Testis (tissue), 5 donors: ENCODE results near the gene CYP3A7. TPM values are rescaled to one million over a fixed set of nuclear protein-coding genes. Genes with fewer than 3 reads are reported as not detected.

ENCODE experiments used
- DNase-seq: peaks from one replicate; pipeline ENCODE4 v3.0.0-alpha.2; 2019
- H3K27ac ChIP-seq, 2 donors: fragments of 200-600 bp; sonication (generic); one replicate each; pipeline ENCODE4 v1.5.1; 2019
- H3K27me3 ChIP-seq: fragments of 200-600 bp; sonication (generic); one replicate; pipeline ENCODE4 v1.5.1; 2019
- H3K36me3 ChIP-seq: fragments of 200-600 bp; sonication (generic); one replicate; pipeline ENCODE4 v1.5.1; 2017; ENCODE audit warnings: low read depth; ENCODE audit errors: missing control alignments
- H3K4me1 ChIP-seq: fragments of 200-600 bp; sonication (generic); one replicate; pipeline ENCODE4 v1.5.1; 2019
- H3K4me3 ChIP-seq, 2 donors: fragments of 200-600 bp; sonication (generic); one replicate each; pipeline ENCODE4 v1.5.1; 2017 to 2019
- H3K9me3 ChIP-seq: fragments of 200-600 bp; sonication (generic); one replicate; pipeline ENCODE4 v1.5.1; 2017
- POLR2A ChIP-seq: fragments of 450-650 bp; IDR thresholded peaks from one replicate; pipeline ENCODE4 v1.6.1; 2017; ENCODE audit warnings: antibody characterized with exemption, mild to moderate bottlenecking, moderate library complexity
- WGBS, 2 donors: methylation state at CpG; one replicate each; pipeline ENCODE4 v1.1.5; 2018; 5-methylcytosine and 5-hydroxymethylcytosine counted together
- intact Hi-C: fragments of 100-400 bp; cut with DNase I; formaldehyde crosslinking; loops from one replicate; pipeline ENCODE4 v1.15.1; 2023; ENCODE audit warnings: low total_unique reads
- long read RNA-seq, 2 donors: transcript quantifications; one replicate each; lab custom pipeline, GENCODE V29; 2026
- polyA plus RNA-seq: library from polyadenylated mRNA; stranded (reverse); fragments of 350-450 nt; fragmentation: Illumina TruSeq; extraction: RNeasy Lipid Tissue Mini Kit (QIAGEN cat#74804); gene quantifications from one replicate; pipeline ENCODE4 v1.2.3, GENCODE V29; 2014; ENCODE audit warnings: low read depth, low replicate concordance; ENCODE audit not compliant: insufficient read depth
- total RNA-seq, 2 donors: library from RNA; depleted of rRNA; stranded (reverse); fragments of >200 nt; gene quantifications; one replicate each; pipeline ENCODE4 v1.2.3, GENCODE V29; 2016
- TF ChIP-seq, protein P1 (sequence below), 3 experiments: fragments of 450-650 bp in 2 of 3; fragments of 200-600 bp in 1 of 3; sonication (generic) in 1 of 3; IDR thresholded peaks; one replicate each; pipeline ENCODE4 v1.5.1; 2016 to 2019; ENCODE audit warnings: antibody characterized with exemption in 3 of 3, mild to moderate bottlenecking in 2 of 3, moderate library complexity in 1 of 3

The CYP3A7 gene
- total RNA-seq (not detected), polyA plus RNA-seq (not detected)
- long read RNA-seq, donor 1 = 0 reads
- long read RNA-seq, donor 2 = 0 reads

DNA sequence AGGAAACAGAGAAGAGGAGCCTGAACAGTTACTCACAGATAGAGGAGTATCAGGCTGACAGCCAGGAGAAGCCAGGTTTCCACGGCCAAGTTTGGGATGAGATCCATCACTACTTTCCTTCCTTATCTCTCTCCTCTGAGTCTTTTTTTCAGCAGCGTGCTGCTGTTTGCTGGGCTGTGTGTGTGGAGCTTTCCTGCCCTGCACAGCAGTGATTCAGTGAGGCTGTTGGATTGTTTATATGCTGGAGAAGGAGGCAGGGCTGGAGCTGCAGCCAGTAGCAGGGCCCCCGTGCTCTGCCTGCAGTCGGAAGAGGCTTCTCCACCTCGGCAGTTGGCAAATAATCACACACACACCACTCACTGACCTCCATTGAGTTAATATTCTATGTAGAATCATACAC lies at the start of gene CYP3A7:
TSS of gene CYP3A7 (minus strand) at position 210 of the 400 bp plus-strand sequence. CDS start at position 107, 103 bp downstream.
- H3K9me3 ChIP-seq = no peaks in the 10 kb centered on the region
- H3K36me3 ChIP-seq = no peaks in the 10 kb centered on the region
- DNase-seq = no peak
- H3K27me3 ChIP-seq = no peaks in the 10 kb centered on the region
- TF ChIP-seq POLR2A = no peak
- TF ChIP-seq, protein P1, sequence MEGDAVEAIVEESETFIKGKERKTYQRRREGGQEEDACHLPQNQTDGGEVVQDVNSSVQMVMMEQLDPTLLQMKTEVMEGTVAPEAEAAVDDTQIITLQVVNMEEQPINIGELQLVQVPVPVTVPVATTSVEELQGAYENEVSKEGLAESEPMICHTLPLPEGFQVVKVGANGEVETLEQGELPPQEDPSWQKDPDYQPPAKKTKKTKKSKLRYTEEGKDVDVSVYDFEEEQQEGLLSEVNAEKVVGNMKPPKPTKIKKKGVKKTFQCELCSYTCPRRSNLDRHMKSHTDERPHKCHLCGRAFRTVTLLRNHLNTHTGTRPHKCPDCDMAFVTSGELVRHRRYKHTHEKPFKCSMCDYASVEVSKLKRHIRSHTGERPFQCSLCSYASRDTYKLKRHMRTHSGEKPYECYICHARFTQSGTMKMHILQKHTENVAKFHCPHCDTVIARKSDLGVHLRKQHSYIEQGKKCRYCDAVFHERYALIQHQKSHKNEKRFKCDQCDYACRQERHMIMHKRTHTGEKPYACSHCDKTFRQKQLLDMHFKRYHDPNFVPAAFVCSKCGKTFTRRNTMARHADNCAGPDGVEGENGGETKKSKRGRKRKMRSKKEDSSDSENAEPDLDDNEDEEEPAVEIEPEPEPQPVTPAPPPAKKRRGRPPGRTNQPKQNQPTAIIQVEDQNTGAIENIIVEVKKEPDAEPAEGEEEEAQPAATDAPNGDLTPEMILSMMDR (IDR thresholded peaks at IDR 0.05) = no peak
- intact Hi-C loops = no loop called here
- no peaks in the 10 kb centered on the region for H3K4me1 ChIP-seq
- no peak within 1 kb of the TSS for H3K4me3 ChIP-seq
- WGBS, 2 donors = 65 to 69% methylated on average over 2 to 5 of the region's 5 CpGs
- no peak within 1 kb of the TSS for H3K27ac ChIP-seq

DNA sequence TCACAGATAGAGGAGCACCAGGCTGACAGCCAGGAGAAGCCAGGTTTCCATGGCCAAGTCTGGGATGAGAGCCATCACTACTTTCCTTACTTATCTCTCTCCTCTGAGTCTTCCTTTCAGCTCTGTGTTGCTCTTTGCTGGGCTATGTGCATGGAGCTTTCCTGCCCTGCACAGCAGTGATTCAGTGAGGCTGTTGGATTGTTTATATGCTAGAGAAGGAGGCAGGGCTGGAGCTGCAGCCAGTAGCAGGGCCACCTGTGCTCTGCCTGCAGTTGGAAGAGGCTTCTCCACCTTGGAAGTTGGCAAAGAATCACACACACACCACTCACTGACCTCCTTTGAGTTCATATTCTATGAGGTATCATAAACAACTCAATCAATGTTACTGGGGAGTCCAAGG lies 49.0 kb upstream of the CYP3A7 start, which contains the start of gene CYP3A4:
TSS of gene CYP3A4 (minus strand) at position 178 of the 400 bp plus-strand sequence. CDS start at position 75, 103 bp downstream.
- intact Hi-C loops = no loop called here
- Histone ChIP-seq H3K4me1 (no peaks in the 10 kb centered on the region), H3K36me3 (no peaks in the 10 kb centered on the region), H3K27ac (no peak within 1 kb of the TSS), H3K27me3 (no peaks in the 10 kb centered on the region), H3K9me3 (no peaks in the 10 kb centered on the region), H3K4me3 (no peak within 1 kb of the TSS)
- DNase-seq = no peak
- TF ChIP-seq, protein P1 (IDR thresholded peaks at IDR 0.05) = no peak
- no peak for TF ChIP-seq POLR2A

DNA sequence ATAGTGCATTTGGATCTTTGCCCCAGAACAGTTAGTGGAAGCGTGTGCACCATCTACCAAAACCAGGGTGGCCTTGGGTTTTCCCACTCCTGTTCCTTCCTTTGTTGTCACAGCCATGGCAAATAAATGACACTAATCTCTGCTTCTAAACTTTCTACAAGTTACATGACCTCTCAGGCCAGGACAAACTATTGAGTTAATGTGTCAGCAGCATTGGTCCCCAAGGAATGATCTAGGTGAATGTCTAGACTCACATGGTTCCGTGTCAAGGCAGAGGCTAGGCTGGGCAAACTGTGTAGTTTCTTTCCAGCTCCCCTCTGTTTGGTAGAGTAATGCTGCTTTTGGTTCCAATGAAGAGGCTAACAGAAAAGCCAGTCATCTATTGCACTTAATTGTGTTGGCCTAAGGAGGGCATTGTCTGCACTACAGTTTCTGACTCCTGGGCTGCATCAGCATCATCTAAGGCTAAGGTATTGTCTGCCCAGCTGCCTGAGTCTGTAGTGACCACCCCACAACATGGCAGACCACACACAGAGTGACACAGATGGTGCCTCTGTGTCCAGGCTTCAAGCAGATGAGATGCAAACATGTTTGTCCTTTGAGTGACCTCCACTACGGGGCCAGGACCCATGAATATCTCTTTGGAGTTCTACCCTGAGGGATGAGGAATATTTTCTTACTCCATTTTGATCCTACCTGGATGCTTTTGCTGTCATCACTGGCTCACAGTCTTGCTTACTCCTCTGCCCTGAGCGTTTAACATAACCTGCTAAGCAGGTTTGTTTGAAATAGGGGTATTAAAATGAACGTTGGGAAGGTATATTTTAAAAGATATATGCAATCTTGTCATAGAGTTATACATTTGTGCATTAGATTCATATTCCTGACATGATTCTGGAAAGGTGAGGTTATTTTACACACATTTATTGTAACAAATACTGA lies 47.3 kb upstream of the CYP3A7 start:
- no peaks in the 10 kb centered on the region for H3K9me3 ChIP-seq
- intact Hi-C loops = no loop called here
- no peak overlapping the region for H3K4me3 ChIP-seq
- no peaks in the 10 kb centered on the region for H3K27me3 ChIP-seq
- no peaks in the 10 kb centered on the region for H3K4me1 ChIP-seq
- H3K36me3 ChIP-seq = no peaks in the 10 kb centered on the region
- WGBS, 2 donors = 82% methylated on average over 5 of the region's 5 CpGs
- H3K27ac ChIP-seq = no peak overlapping the region
- TF ChIP-seq, protein P1 (IDR thresholded peaks at IDR 0.05) = no peak
- no peak for TF ChIP-seq POLR2A
- no peak for DNase-seq

DNA sequence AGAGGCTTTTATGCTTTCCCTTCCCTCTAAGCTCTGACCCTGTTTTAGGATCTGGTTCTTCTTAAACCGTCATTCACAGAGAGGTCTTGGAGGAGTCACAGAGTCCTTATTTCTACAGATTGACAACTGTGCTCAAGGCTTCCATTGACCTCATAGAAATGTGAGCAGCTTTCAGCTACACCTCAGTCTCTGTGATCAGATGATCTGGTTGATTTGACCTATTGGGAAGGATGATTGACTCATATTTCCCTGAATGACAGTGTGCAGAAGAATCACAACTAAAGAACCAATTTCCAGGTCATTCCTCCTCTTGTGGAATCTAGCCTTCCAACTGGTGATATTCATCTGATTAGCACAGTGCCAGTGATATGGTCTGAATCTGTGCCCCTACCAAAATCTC lies 45.6 kb upstream of the CYP3A7 start:
- Histone ChIP-seq H3K36me3 (no peaks in the 10 kb centered on the region), H3K27me3 (no peaks in the 10 kb centered on the region), H3K4me1 (no peaks in the 10 kb centered on the region), H3K9me3 (no peaks in the 10 kb centered on the region), H3K27ac (no peak overlapping the region), H3K4me3 (no peak overlapping the region)
- DNase-seq = no peak
- TF ChIP-seq, protein P1 (IDR thresholded peaks at IDR 0.05) = no peak
- no peak for TF ChIP-seq POLR2A
- intact Hi-C loops = no loop called here
- WGBS, 2 donors = 84 to 87% methylated on average over 1 of the region's 1 CpG
